Ascending aorta (tissue), 2 donors: ENCODE measurements around the gene KCNN3. TPM values are rescaled to one million over a fixed set of nuclear protein-coding genes. Genes with fewer than 3 reads are reported as not detected.

ENCODE experiments used
- DNase-seq, 2 donors: peaks; one replicate each; pipeline ENCODE4 v3.0.0-alpha.2; 2019; ENCODE audit warnings: low spot score in 2 of 2
- H3K27ac ChIP-seq, 2 donors: fragments of 200-600 bp; sonication (generic); one replicate each; pipeline ENCODE4 v1.5.1; 2016 to 2017; ENCODE audit warnings: mild to moderate bottlenecking in 1 of 2
- H3K27me3 ChIP-seq: fragments of 200-600 bp; sonication (generic); one replicate; pipeline ENCODE4 v1.5.1; 2017
- H3K36me3 ChIP-seq, 2 donors: fragments of 200-600 bp; sonication (generic); one replicate each; pipeline ENCODE4 v1.5.1; 2016
- H3K4me1 ChIP-seq, 2 donors: fragments of 200-600 bp; sonication (generic); one replicate each; pipeline ENCODE4 v1.5.1; 2016 to 2017; ENCODE audit warnings: mild to moderate bottlenecking in 1 of 2
- H3K4me3 ChIP-seq, 2 donors: fragments of 200-600 bp; sonication (generic); one replicate each; pipeline ENCODE4 v1.5.1; 2016 to 2017; ENCODE audit warnings: mild to moderate bottlenecking in 1 of 2
- H3K9me3 ChIP-seq, 2 donors: fragments of 200-600 bp; sonication (generic); one replicate each; pipeline ENCODE4 v1.5.1; 2016
- CTCF ChIP-seq, 3 experiments: fragments of 200-600 bp in 2 of 3; fragments of 450-650 bp in 1 of 3; sonication (generic) in 2 of 3; IDR thresholded peaks; one replicate each; pipeline ENCODE4 v1.5.1; 2016 to 2019; ENCODE audit warnings: antibody characterized with exemption in 3 of 3, mild to moderate bottlenecking in 1 of 3, moderate library complexity in 1 of 3
- intact Hi-C: fragments of 100-400 bp; cut with DNase I; formaldehyde crosslinking; loops from one replicate; pipeline ENCODE4 v1.15.1; 2023
- total RNA-seq: library from RNA; depleted of rRNA; stranded (reverse); fragments of >200 nt; gene quantifications from one replicate; pipeline ENCODE4 v1.1.0, GENCODE V29; 2016

The KCNN3 gene
- total RNA-seq, 1 donor from 2014 or later: 24.6 TPM

GRCh38 chr1:154669464-154670282 is 200.4 kb downstream of the KCNN3 start:
- peak; percentile 53 to 67 (median 58) for TF ChIP-seq CTCF (IDR thresholded peaks at IDR 0.05)
- intact Hi-C loops: loop anchor here (1.0 kb wide), 1 partner anchor 209 kb away; no protein-coding TSS in a partner anchor
- DNase-seq: peak; percentile 19 to 73
- H3K36me3 ChIP-seq: no peaks in the 10 kb centered on the region
- H3K4me1 ChIP-seq: no peaks in the 10 kb centered on the region
- H3K4me3 ChIP-seq: no peak overlapping the region
- no peak overlapping the region for H3K27ac ChIP-seq
- H3K9me3 ChIP-seq: no peaks in the 10 kb centered on the region
- H3K27me3 ChIP-seq: no peaks in the 10 kb centered on the region

- no peak for DNase-seq
- intact Hi-C loops: no loop called here
- no peak for TF ChIP-seq CTCF (IDR thresholded peaks at IDR 0.05)
Measured at GRCh38 chr1:154666051-154666790, 203.9 kb downstream of the KCNN3 start.

GRCh38 chr1:154664331-154665002 is 205.6 kb downstream of the KCNN3 start:
- intact Hi-C loops: no loop called here
- H3K27ac ChIP-seq: no peak overlapping the region
- no peak overlapping the region for H3K4me3 ChIP-seq
- DNase-seq: no peak
- no peaks in the 10 kb centered on the region for H3K36me3 ChIP-seq
- no peak for TF ChIP-seq CTCF (IDR thresholded peaks at IDR 0.05)
- no peaks in the 10 kb centered on the region for H3K27me3 ChIP-seq
- no peaks in the 10 kb centered on the region for H3K4me1 ChIP-seq
- H3K9me3 ChIP-seq: no peaks in the 10 kb centered on the region

More at GRCh38 chr1:154666051-154666790, 203.9 kb downstream of the KCNN3 start:
- Histone ChIP-seq H3K4me1 (no peaks in the 10 kb centered on the region), H3K4me3 (no peak overlapping the region), H3K9me3 (no peaks in the 10 kb centered on the region), H3K36me3 (no peaks in the 10 kb centered on the region), H3K27me3 (no peaks in the 10 kb centered on the region), H3K27ac (no peak overlapping the region)

- Histone ChIP-seq H3K4me1 (no peaks in the 10 kb centered on the region), H3K27me3 (no peaks in the 10 kb centered on the region), H3K36me3 (no peaks in the 10 kb centered on the region), H3K27ac (no peak overlapping the region), H3K4me3 (no peak overlapping the region), H3K9me3 (no peaks in the 10 kb centered on the region)
- no peak for DNase-seq
- TF ChIP-seq CTCF (IDR thresholded peaks at IDR 0.05): no peak
- intact Hi-C loops: no loop called here
Measured at GRCh38 chr1:154663471-154664060, 206.5 kb downstream of the KCNN3 start.

GRCh38 chr1:154661110-154661509 is 209.0 kb downstream of the KCNN3 start:
- intact Hi-C loops: no loop called here
- no peaks in the 10 kb centered on the region for H3K36me3 ChIP-seq
- TF ChIP-seq CTCF (IDR thresholded peaks at IDR 0.05): no peak

More at GRCh38 chr1:154661110-154661509, 209.0 kb downstream of the KCNN3 start:
- no peaks in the 10 kb centered on the region for H3K4me1 ChIP-seq
- no peak overlapping the region for H3K4me3 ChIP-seq
- H3K27me3 ChIP-seq: no peaks in the 10 kb centered on the region
- DNase-seq: no peak
- H3K9me3 ChIP-seq: no peaks in the 10 kb centered on the region
- H3K27ac ChIP-seq: no peak overlapping the region
